Upper lobe of left lung (tissue), 6 donors: Measurements from ENCODE around the gene MGAT4A. TPM values are rescaled to one million over a fixed set of nuclear protein-coding genes. Genes with fewer than 3 reads are reported as not detected.

Experiments used
- ATAC-seq, 2 donors: fragments of 200-7000 bp; cut with Tn5 transposase; one replicate each; pipeline ENCODE4 v1.9.1; 2022; ENCODE audit warnings: mild to moderate bottlenecking in 2 of 2, moderate library complexity in 2 of 2; ENCODE audit not compliant: low FRiP score in 2 of 2
- DNase-seq, 2 donors: peaks; one replicate each; pipeline ENCODE4 v3.0.0-alpha.2; 2019 to 2020
- H3K27ac ChIP-seq, 4 donors: fragments of 200-600 bp; sonication (generic); one replicate each; pipeline ENCODE4 v1.5.1; 2016 to 2019
- H3K27me3 ChIP-seq, 4 donors: fragments of 200-600 bp; sonication (generic); one replicate each; pipeline ENCODE4 v1.5.1; 2017 to 2019
- H3K36me3 ChIP-seq, 4 donors: fragments of 200-600 bp; sonication (generic); one replicate each; pipeline ENCODE4 v1.5.1; 2016 to 2019
- H3K4me1 ChIP-seq, 4 donors: fragments of 200-600 bp; sonication (generic); one replicate each; pipeline ENCODE4 v1.5.1; 2018 to 2019
- H3K4me3 ChIP-seq, 4 donors: fragments of 200-600 bp; sonication (generic); one replicate each; pipeline ENCODE4 v1.5.1; 2017 to 2019; ENCODE audit warnings: mild to moderate bottlenecking in 2 of 4, moderate library complexity in 1 of 4
- H3K9me3 ChIP-seq, 4 donors: fragments of 200-600 bp; sonication (generic); one replicate each; pipeline ENCODE4 v1.5.1; 2018 to 2019
- CTCF ChIP-seq, 6 experiments: fragments of 450-650 bp in 4 of 6; fragments of 200-600 bp in 2 of 6; sonication (generic) in 2 of 6; IDR thresholded peaks; one replicate each; pipeline ENCODE4 v1.5.1; 2016 to 2019; ENCODE audit warnings: antibody characterized with exemption in 6 of 6
- EP300 ChIP-seq, 4 donors: sonication (generic); formaldehyde crosslinking; IDR thresholded peaks; one replicate each; pipeline ENCODE4 v1.5.1; 2017; ENCODE audit warnings: antibody characterized with exemption in 4 of 4, control low read depth in 2 of 4
- POLR2A ChIP-seq, 4 donors: fragments of 450-650 bp; IDR thresholded peaks; one replicate each; pipeline ENCODE4 v1.5.1; 2016 to 2017; ENCODE audit warnings: antibody characterized with exemption in 4 of 4, mild to moderate bottlenecking in 2 of 4
- POLR2AphosphoS5 ChIP-seq, 2 donors: sonication (generic); formaldehyde crosslinking; IDR thresholded peaks; one replicate each; pipeline ENCODE4 v1.5.1; 2017; ENCODE audit warnings: antibody characterized with exemption in 2 of 2
- WGBS, 2 donors: methylation state at CpG; one replicate each; pipeline ENCODE4 v1.1.5; 2017 to 2018; 5-methylcytosine and 5-hydroxymethylcytosine counted together
- total RNA-seq, 6 donors: library from RNA; depleted of rRNA in 4 of 6; stranded (reverse); fragments of >200 nt in 4 of 6; gene quantifications; one replicate each; pipeline versions ENCODE4 v1.1.0 to v1.2.1, GENCODE V29; 2016 to 2021
- donor health status: DM: no; HTN: no; CAD: no; lungs with moderate emphysema.
- donor health status: DM: no; HTN: yes; CAD: no; lungs with severe emphysema.

Gene MGAT4A
- total RNA-seq, 6 donors from 2014 or later, result 28.4 to 69.6 (median 53.6) TPM

GRCh38 chr2:98676742-98677141, 54.2 kb downstream of the MGAT4A start:
- Histone ChIP-seq H3K4me3 (no peak overlapping the region), H3K27me3 (no peaks in the 10 kb centered on the region), H3K4me1 (no peaks in the 10 kb centered on the region), H3K27ac (no peak overlapping the region), H3K9me3 (no peaks in the 10 kb centered on the region), H3K36me3 (peaks cover 5 to 35% (median 7%) of the 10 kb centered on the region in 4 donors)
- WGBS, 2 donors, result 93 to 95% methylated on average over 3 of the region's 3 CpGs
- TF ChIP-seq POLR2A (IDR thresholded peaks at IDR 0.05) (no peak), EP300 (IDR thresholded peaks at IDR 0.05) (no peak), POLR2AphosphoS5 (IDR thresholded peaks at IDR 0.05) (no peak), CTCF (IDR thresholded peaks at IDR 0.05) (no peak)
- DNase-seq (no peak), ATAC-seq (no peak)

- H3K27ac ChIP-seq, result no peak overlapping the region
- H3K4me3 ChIP-seq, result no peak overlapping the region
- WGBS, 2 donors, result 95 to 98% methylated on average over 3 of the region's 3 CpGs
- peaks cover 5 to 37% (median 11%) of the 10 kb centered on the region in 4 donors for H3K36me3 ChIP-seq
- H3K4me1 ChIP-seq, result no peaks in the 10 kb centered on the region
- ATAC-seq, result no peak
- H3K9me3 ChIP-seq, result no peaks in the 10 kb centered on the region
- TF ChIP-seq CTCF (IDR thresholded peaks at IDR 0.05) (no peak), EP300 (IDR thresholded peaks at IDR 0.05) (no peak), POLR2AphosphoS5 (IDR thresholded peaks at IDR 0.05) (no peak), POLR2A (IDR thresholded peaks at IDR 0.05) (no peak)
- no peaks in the 10 kb centered on the region for H3K27me3 ChIP-seq
- DNase-seq, result no peak
Observed at GRCh38 chr2:98674233-98674964, 56.5 kb downstream of the MGAT4A start.

DNA sequence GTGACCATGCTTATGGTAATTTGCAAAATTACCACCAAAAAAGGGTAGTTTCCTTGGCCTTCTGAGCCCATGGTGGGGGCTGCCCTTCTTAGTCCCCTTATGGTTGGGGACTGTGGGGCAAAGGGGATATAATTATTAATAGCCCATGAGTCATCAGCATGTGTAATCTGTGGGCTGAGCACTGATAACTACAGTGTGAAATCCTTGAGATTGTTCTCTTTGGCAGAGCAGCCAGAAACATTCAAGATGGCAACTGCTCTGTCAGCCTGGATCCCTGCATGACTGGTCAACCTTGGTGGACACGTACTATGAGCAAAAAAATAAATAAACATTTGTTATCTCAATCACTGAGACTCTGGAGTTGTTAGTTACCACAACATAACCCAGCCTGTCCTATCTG, 61.3 kb downstream of the MGAT4A start:
- Histone ChIP-seq H3K27me3 (no peaks in the 10 kb centered on the region), H3K9me3 (no peaks in the 10 kb centered on the region), H3K36me3 (peaks cover 6 to 39% (median 13%) of the 10 kb centered on the region in 4 donors), H3K27ac (no peak overlapping the region), H3K4me3 (no peak overlapping the region), H3K4me1 (peaks cover 2 to 3% (median 2%) of the 10 kb centered on the region in 4 donors)
- TF ChIP-seq POLR2A (IDR thresholded peaks at IDR 0.05), result no peak
- no peak for TF ChIP-seq POLR2AphosphoS5 (IDR thresholded peaks at IDR 0.05)
- no peak for TF ChIP-seq EP300 (IDR thresholded peaks at IDR 0.05)
- TF ChIP-seq CTCF (IDR thresholded peaks at IDR 0.05), result no peak
- ATAC-seq (no peak), DNase-seq (no peak)
- WGBS, 2 donors, result 57 to 86% methylated on average over 1 of the region's 1 CpG

DNA sequence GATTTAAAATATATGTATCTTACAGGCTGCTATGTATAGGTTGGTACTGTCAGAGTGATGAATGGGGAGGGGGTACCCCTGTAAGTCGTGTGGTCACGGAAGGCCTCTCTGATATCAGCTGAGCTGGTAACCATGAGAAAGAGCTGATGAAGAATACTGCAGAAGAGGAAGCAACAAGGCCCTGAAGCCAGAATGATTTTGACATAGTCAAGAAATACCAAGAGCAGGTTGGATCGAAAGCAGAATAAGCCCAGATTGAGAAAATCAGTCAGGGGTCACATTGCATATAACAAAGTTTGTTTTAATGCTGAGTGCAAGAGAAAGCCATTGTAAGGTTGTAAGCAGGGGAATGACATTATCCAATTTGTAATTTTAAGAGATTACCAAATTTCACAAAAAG, 65.3 kb downstream of the MGAT4A start:
- peaks cover 3 to 8% (median 6%) of the 10 kb centered on the region in 4 donors for H3K4me1 ChIP-seq
- TF ChIP-seq POLR2AphosphoS5 (IDR thresholded peaks at IDR 0.05) (no peak), EP300 (IDR thresholded peaks at IDR 0.05) (no peak), CTCF (IDR thresholded peaks at IDR 0.05) (no peak), POLR2A (IDR thresholded peaks at IDR 0.05) (no peak)
- no peak overlapping the region for H3K27ac ChIP-seq
- ATAC-seq (peak; percentile 28 to 34), DNase-seq (no peak)
- H3K27me3 ChIP-seq, result no peaks in the 10 kb centered on the region
- H3K9me3 ChIP-seq, result no peaks in the 10 kb centered on the region
- no peak overlapping the region for H3K4me3 ChIP-seq
- H3K36me3 ChIP-seq, result peaks cover 0 to 30% (median 6%) of the 10 kb centered on the region in 4 donors
- 79 to 81% methylated on average over 3 of the region's 3 CpGs for whole genome bisulfite sequencing, 2 donors

- DNase-seq (peak in 1 of 2 donors; percentile 70), ATAC-seq (peak; percentile 55 to 66)
- H3K4me1 ChIP-seq, result peaks cover 3 to 8% (median 6%) of the 10 kb centered on the region in 4 donors
- no peaks in the 10 kb centered on the region for H3K9me3 ChIP-seq
- no peak for TF ChIP-seq EP300 (IDR thresholded peaks at IDR 0.05)
- no peak for TF ChIP-seq POLR2A (IDR thresholded peaks at IDR 0.05)
- TF ChIP-seq POLR2AphosphoS5 (IDR thresholded peaks at IDR 0.05), result no peak
- no peak for TF ChIP-seq CTCF (IDR thresholded peaks at IDR 0.05)
- H3K27me3 ChIP-seq, result no peaks in the 10 kb centered on the region
- H3K27ac ChIP-seq, result no peak overlapping the region
- H3K4me3 ChIP-seq, result no peak overlapping the region
- peaks cover 0 to 30% (median 5%) of the 10 kb centered on the region in 4 donors for H3K36me3 ChIP-seq
- 51 to 68% methylated on average over 3 of the region's 3 CpGs for WGBS, 2 donors
Observed at GRCh38 chr2:98664323-98664722, 66.6 kb downstream of the MGAT4A start.
